H9 (cell line): ENCODE data around the gene LRRC52. TPM values are rescaled to one million over a fixed set of nuclear protein-coding genes. Genes with fewer than 3 reads are reported as not detected.

Experiments
- DNase-seq: peaks from one replicate; pipeline ENCODE4 v3.0.0-alpha.2; 2017
- H2AFZ ChIP-seq: one replicate; pipeline ENCODE4 v1.6.1; 2013; ENCODE audit warnings: mild to moderate bottlenecking, low read length, control low read depth, moderate library complexity
- H2AK5ac ChIP-seq: 2 replicates; pipeline ENCODE4 v1.6.1; 2013; ENCODE audit warnings: low read length, control low read depth, mixed read lengths; ENCODE audit not compliant: insufficient read length
- H2BK120ac ChIP-seq: one replicate; pipeline ENCODE4 v1.6.1; 2013; ENCODE audit warnings: low read depth, mild to moderate bottlenecking, low read length, control low read depth, inconsistent platforms; ENCODE audit not compliant: poor library complexity, severe bottlenecking
- H2BK12ac ChIP-seq: 2 replicates; pipeline ENCODE4 v1.6.1; 2013; ENCODE audit warnings: low read length, control low read depth, mixed read lengths, low read depth; ENCODE audit not compliant: insufficient read length
- H2BK15ac ChIP-seq: 2 replicates; pipeline ENCODE4 v1.6.1; 2013; ENCODE audit warnings: low read depth, low read length, control low read depth
- H2BK20ac ChIP-seq: one replicate; pipeline ENCODE4 v1.6.1; 2013; ENCODE audit warnings: low read depth, mild to moderate bottlenecking, low read length, control low read depth, inconsistent platforms; ENCODE audit not compliant: poor library complexity, severe bottlenecking
- H2BK5ac ChIP-seq: 2 replicates; pipeline ENCODE4 v1.6.1; 2013; ENCODE audit warnings: low read length, control low read depth, mixed read lengths; ENCODE audit not compliant: insufficient read length
- H3K14ac ChIP-seq: 2 replicates; pipeline ENCODE4 v1.6.1; 2013; ENCODE audit warnings: low read length, control low read depth; ENCODE audit not compliant: insufficient read depth
- H3K18ac ChIP-seq: 2 replicates; pipeline ENCODE4 v1.6.1; 2013; ENCODE audit warnings: low read depth, mild to moderate bottlenecking, mixed read lengths, low read length, control low read depth; ENCODE audit not compliant: insufficient read length
- H3K23ac ChIP-seq: 2 replicates; pipeline ENCODE4 v1.6.1; 2013; ENCODE audit warnings: low read length, control low read depth, mixed read lengths, low read depth; ENCODE audit not compliant: insufficient read length
- H3K23me2 ChIP-seq: 2 replicates; pipeline ENCODE4 v1.6.1; 2013; ENCODE audit warnings: low read depth, mild to moderate bottlenecking, mixed read lengths, low read length, control low read depth; ENCODE audit not compliant: insufficient read length, poor library complexity, severe bottlenecking
- H3K27ac ChIP-seq: 2 replicates; pipeline ENCODE4 v1.5.1; 2013; ENCODE audit warnings: low read length, control low read depth, mixed read lengths, low read depth; ENCODE audit not compliant: insufficient read length
- H3K27me3 ChIP-seq: 2 replicates; pipeline ENCODE4 v1.6.1; 2013; ENCODE audit warnings: low read length, control low read depth, inconsistent platforms; ENCODE audit not compliant: insufficient read depth
- H3K4ac ChIP-seq: 2 replicates; pipeline ENCODE4 v1.6.1; 2013; ENCODE audit warnings: low read depth, mild to moderate bottlenecking, control low read depth, inconsistent platforms, low read length, moderate library complexity
- H3K4me1 ChIP-seq: 2 replicates; pipeline ENCODE4 v1.6.1; 2013; ENCODE audit warnings: low read length, control low read depth, inconsistent platforms; ENCODE audit not compliant: insufficient read depth
- H3K4me2 ChIP-seq: 2 replicates; pipeline ENCODE4 v1.6.1; 2013; ENCODE audit warnings: low read length, control low read depth, mixed read lengths; ENCODE audit not compliant: insufficient read length, insufficient read depth
- H3K56ac ChIP-seq: 2 replicates; pipeline ENCODE4 v1.6.1; 2013; ENCODE audit warnings: low read depth, mild to moderate bottlenecking, mixed read lengths, low read length, control low read depth; ENCODE audit not compliant: insufficient read length
- H3K79me1 ChIP-seq: 2 replicates; pipeline ENCODE4 v1.6.1; 2013; ENCODE audit warnings: low read depth, mild to moderate bottlenecking, moderate library complexity, low read length, control low read depth, inconsistent platforms; ENCODE audit not compliant: insufficient read depth, poor library complexity, severe bottlenecking
- H3K79me2 ChIP-seq: 2 replicates; pipeline ENCODE4 v1.6.1; 2013; ENCODE audit warnings: low read length, control low read depth, inconsistent platforms; ENCODE audit not compliant: insufficient read depth
- H3K9ac ChIP-seq: 2 replicates; pipeline ENCODE4 v1.6.1; 2013; ENCODE audit warnings: low read length, control low read depth, mixed read lengths; ENCODE audit not compliant: insufficient read length; ENCODE audit errors: extremely low read depth
- H3K9me3 ChIP-seq: one replicate; pipeline ENCODE4 v1.6.1; 2013; ENCODE audit warnings: low read depth, low read length, inconsistent platforms; ENCODE audit not compliant: control insufficient read depth
- H3T11ph ChIP-seq: one replicate; pipeline ENCODE4 v1.6.1; 2013; ENCODE audit warnings: mild to moderate bottlenecking, low read length, control low read depth, inconsistent platforms
- H4K20me1 ChIP-seq: one replicate; pipeline ENCODE4 v1.6.1; 2013; ENCODE audit not compliant: control insufficient read depth, insufficient read length, insufficient read depth
- H4K5ac ChIP-seq: 2 replicates; pipeline ENCODE4 v1.6.1; 2013; ENCODE audit warnings: low read depth, mild to moderate bottlenecking, mixed read lengths, low read length, control low read depth; ENCODE audit not compliant: insufficient read length
- H4K8ac ChIP-seq: replicated peaks from 2 replicates; pipeline ENCODE4 v1.6.1; 2013; ENCODE audit warnings: low read length, control low read depth, mixed read lengths, low read depth; ENCODE audit not compliant: insufficient read length
- H4K91ac ChIP-seq: 2 replicates; pipeline ENCODE4 v1.6.1; 2013; ENCODE audit warnings: low read depth, mild to moderate bottlenecking, moderate library complexity, mixed read lengths, low read length, control low read depth; ENCODE audit not compliant: insufficient read length
- H3K27ac Mint-ChIP-seq, 3 experiments: 2 replicates in 2 of 3; 3 replicates in 1 of 3; pipeline ENCODE4 v1.8.0; 2020 to 2021; ENCODE audit warnings: mixed read lengths in 3 of 3, mild to moderate bottlenecking in 1 of 3, moderate library complexity in 1 of 3
- H3K27me3 Mint-ChIP-seq: 2 replicates; pipeline ENCODE4 v1.8.0; 2021; ENCODE audit warnings: low read depth, mild to moderate bottlenecking, moderate library complexity, mixed read lengths
- H3K36me3 Mint-ChIP-seq, 3 experiments: 2 replicates in 2 of 3; 3 replicates in 1 of 3; pipeline ENCODE4 v1.8.0; 2020 to 2021; ENCODE audit warnings: low read depth in 3 of 3, mixed read lengths in 3 of 3; ENCODE audit not compliant: insufficient read depth in 1 of 3
- H3K4me1 Mint-ChIP-seq, 2 experiments: 2 replicates each; pipeline ENCODE4 v1.8.0; 2020; ENCODE audit warnings: mixed read lengths in 2 of 2
- H3K4me3 Mint-ChIP-seq, 2 experiments: 2 replicates in 1 of 2; 3 replicates in 1 of 2; pipeline ENCODE4 v1.8.0; 2020 to 2021; ENCODE audit warnings: mild to moderate bottlenecking in 2 of 2, mixed read lengths in 2 of 2, moderate library complexity in 1 of 2
- H3K9me3 Mint-ChIP-seq, 2 experiments: 2 replicates in 1 of 2; 3 replicates in 1 of 2; pipeline ENCODE4 v1.8.0; 2020; ENCODE audit warnings: mild to moderate bottlenecking in 2 of 2, mixed read lengths in 2 of 2, moderate library complexity in 1 of 2
- WGBS: extraction: QIAGEN DNeasy Blood & Tissue Kit; methylation state at CpG from one replicate; pipeline ENCODE4 v1.1.7; 2013; ENCODE audit warnings: missing lambda C conversion rate, low lambda C conversion rate, mixed read lengths; ENCODE audit not compliant: insufficient read length; ENCODE audit errors: extremely low coverage; 5-methylcytosine and 5-hydroxymethylcytosine counted together
- total RNA-seq: library from RNA; stranded (reverse); gene quantifications from 2 replicates; pipeline ENCODE4 v1.2.1, GENCODE V29; 2021
- TF ChIP-seq, protein P1 (sequence below): fragments of 200-600 bp; sonication (generic); conservative IDR thresholded peaks from 3 replicates; pipeline ENCODE4 v1.8.0; 2021; ENCODE audit warnings: antibody characterized with exemption, mild to moderate bottlenecking

Gene LRRC52
- total RNA-seq, 1 experiment from 2014 or later: not detected

GRCh38 chr1:165533254-165533653 is 10.5 kb upstream of the LRRC52 start:
- TF ChIP-seq, protein P1, sequence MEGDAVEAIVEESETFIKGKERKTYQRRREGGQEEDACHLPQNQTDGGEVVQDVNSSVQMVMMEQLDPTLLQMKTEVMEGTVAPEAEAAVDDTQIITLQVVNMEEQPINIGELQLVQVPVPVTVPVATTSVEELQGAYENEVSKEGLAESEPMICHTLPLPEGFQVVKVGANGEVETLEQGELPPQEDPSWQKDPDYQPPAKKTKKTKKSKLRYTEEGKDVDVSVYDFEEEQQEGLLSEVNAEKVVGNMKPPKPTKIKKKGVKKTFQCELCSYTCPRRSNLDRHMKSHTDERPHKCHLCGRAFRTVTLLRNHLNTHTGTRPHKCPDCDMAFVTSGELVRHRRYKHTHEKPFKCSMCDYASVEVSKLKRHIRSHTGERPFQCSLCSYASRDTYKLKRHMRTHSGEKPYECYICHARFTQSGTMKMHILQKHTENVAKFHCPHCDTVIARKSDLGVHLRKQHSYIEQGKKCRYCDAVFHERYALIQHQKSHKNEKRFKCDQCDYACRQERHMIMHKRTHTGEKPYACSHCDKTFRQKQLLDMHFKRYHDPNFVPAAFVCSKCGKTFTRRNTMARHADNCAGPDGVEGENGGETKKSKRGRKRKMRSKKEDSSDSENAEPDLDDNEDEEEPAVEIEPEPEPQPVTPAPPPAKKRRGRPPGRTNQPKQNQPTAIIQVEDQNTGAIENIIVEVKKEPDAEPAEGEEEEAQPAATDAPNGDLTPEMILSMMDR: no peak
- H4K8ac ChIP-seq: no peak overlapping the region
- no peaks in the 10 kb centered on the region for H3K9me3 Mint-ChIP-seq
- H2BK15ac ChIP-seq: no peak overlapping the region
- no peak overlapping the region for H3K27ac ChIP-seq
- no peak overlapping the region for H4K5ac ChIP-seq
- no peaks in the 10 kb centered on the region for H3K36me3 Mint-ChIP-seq
- H3K4me2 ChIP-seq: no peak overlapping the region
- no peak overlapping the region for H3K9ac ChIP-seq
- H3K27ac Mint-ChIP-seq: no peak overlapping the region
- H3K9me3 ChIP-seq: no peaks in the 10 kb centered on the region
- no peaks in the 10 kb centered on the region for H4K20me1 ChIP-seq
- no peaks in the 10 kb centered on the region for H3K4me1 ChIP-seq
- no peak overlapping the region for H3K4ac ChIP-seq
- H3K56ac ChIP-seq: no peak overlapping the region
- no peak overlapping the region for H3K23ac ChIP-seq
- no peaks in the 10 kb centered on the region for H3K23me2 ChIP-seq
- DNase-seq: no peak
- H3K18ac ChIP-seq: no peak overlapping the region
- H3K14ac ChIP-seq: no peak overlapping the region
- no peak overlapping the region for H4K91ac ChIP-seq
- H3K4me1 Mint-ChIP-seq: no peaks in the 10 kb centered on the region
- peaks cover 1% of the 10 kb centered on the region; the same call in 1 of the 2 replicates for H3K27me3 ChIP-seq
- H2AFZ ChIP-seq: no peak overlapping the region
- no peak overlapping the region for H2BK20ac ChIP-seq
- H2BK5ac ChIP-seq: no peak overlapping the region
- no peak overlapping the region for H3T11ph ChIP-seq
- no peak overlapping the region for H2BK12ac ChIP-seq
- peaks cover 34% of the 10 kb centered on the region for H3K27me3 Mint-ChIP-seq
- no peaks in the 10 kb centered on the region for H3K79me1 ChIP-seq
- H2BK120ac ChIP-seq: no peak overlapping the region
- H3K79me2 ChIP-seq: no peaks in the 10 kb centered on the region
- H3K4me3 Mint-ChIP-seq: no peak overlapping the region
- H2AK5ac ChIP-seq: no peak overlapping the region
- no CpG with 5 or more reads among the region's 4 CpGs for WGBS
